Pancreas (tissue), 10 donors: ENCODE data around the gene TEX22. TPM values are rescaled to one million over a fixed set of nuclear protein-coding genes. Genes with fewer than 3 reads are reported as not detected.

Experiments
- ATAC-seq, 4 donors: fragments of 200-7000 bp; cut with Tn5 transposase; one replicate each; pipeline versions ENCODE4 v1.8.0 to v1.9.1; 2020; ENCODE audit warnings: mild to moderate bottlenecking in 4 of 4, moderate library complexity in 4 of 4
- DNase-seq, 6 donors: peaks; one replicate each; pipeline ENCODE4 v3.0.0-alpha.2; 2020
- FAIRE-seq: peaks from 2 replicates; lab custom pipeline; 2012; peaks lifted over from hg19 to GRCh38; lab: Jason Lieb, UNC
- H3K27ac ChIP-seq, 4 donors: fragments of 200-600 bp; sonication (generic); 1 replicate in 3 of 4; 2 replicates in 1 of 4; pipeline versions ENCODE4 v1.5.0 to v1.8.0; 2020
- H3K27me3 ChIP-seq, 4 donors: fragments of 200-600 bp; one replicate each; pipeline ENCODE4 v1.8.0; 2021
- H3K36me3 ChIP-seq, 3 donors: fragments of 200-600 bp; sonication (generic) in 1 of 3; one replicate each; pipeline versions ENCODE4 v1.5.0 to v1.8.0; 2020 to 2021
- H3K4me1 ChIP-seq, 3 donors: fragments of 200-600 bp; one replicate each; pipeline ENCODE4 v1.8.0; 2021
- H3K4me3 ChIP-seq, 4 donors: fragments of 200-600 bp; sonication (generic) in 2 of 4; one replicate each; pipeline versions ENCODE4 v1.5.0 to v1.8.0; 2020 to 2021
- H3K9me3 ChIP-seq, 4 donors: fragments of 200-600 bp; one replicate each; pipeline ENCODE4 v1.8.0; 2021
- CTCF ChIP-seq, 4 donors: fragments of 200-600 bp; sonication (generic) in 3 of 4; IDR thresholded peaks; one replicate each; pipeline versions ENCODE4 v1.5.0 to v1.8.0; 2021; ENCODE audit warnings: antibody characterized with exemption in 4 of 4
- WGBS, 2 donors: extraction: QIAGEN DNeasy Blood & Tissue Kit; methylation state at CpG; one replicate each; pipeline ENCODE4 v1.1.7; 2013; 5-methylcytosine and 5-hydroxymethylcytosine counted together
- intact Hi-C, 3 donors: fragments of 100-400 bp; cut with DNase I; formaldehyde crosslinking; loops; one replicate each; pipeline versions ENCODE4 v1.11.1 to v1.14.2; 2022
- polyA plus RNA-seq, 2 donors: library from polyadenylated mRNA; stranded (reverse); fragments of 200-250 nt; gene quantifications; one replicate each; pipeline ENCODE4 v1.2.3, GENCODE V29; 2013
- total RNA-seq, 6 donors: library from RNA; stranded (reverse); fragmentation: NEBNext Ultra II Directional in 4 of 6; extraction: Animal tissue kit (Norgen Biotek cat#: 25700) in 4 of 6; gene quantifications; one replicate each; pipeline versions ENCODE4 v1.2.1 to v1.2.4, GENCODE V29; 2021 to 2023
- donor health status: healthy with polysubstance abuse.
- donor health status: DM: no; HTN: no; CAD: no; lungs with moderate emphysema.
- donor health status: DM: no; HTN: no; CAD: no.
- donor health status: control.
- donor health status: control.
- donor health status: Bipolar disorder and iron deficiency.
- donor health status: DM: yes; HTN: yes; CAD: no.
- donor health status: DM: no; HTN: no; CAD: no.
- donor health status: DM: no; HTN: no; CAD: no.
- donor health status: DM: yes; HTN: yes; CAD: no.

The TEX22 gene
- total and polyA plus RNA-seq, 8 donors, result 0.14 to 2.4 (median 1.1) TPM

GRCh38 chr14:105445901-105446845, 47.8 kb downstream of the TEX22 start:
- DNase-seq, result peak in 2 of 6 donors; percentile 21 to 64
- TF ChIP-seq CTCF (IDR thresholded peaks at IDR 0.05), result no peak

GRCh38 chr14:105446971-105447370, 48.6 kb downstream of the TEX22 start:
- ATAC-seq (no peak), FAIRE-seq (no peak), DNase-seq (peak in 2 of 6 donors; percentile 22 to 70)
- Histone ChIP-seq H3K4me3 (no peak overlapping the region), H3K27me3 (no peaks in the 10 kb centered on the region), H3K27ac (no peak overlapping the region), H3K36me3 (peaks cover 0 to 14% (median 5%) of the 10 kb centered on the region in 3 donors), H3K9me3 (no peaks in the 10 kb centered on the region), H3K4me1 (no peaks in the 10 kb centered on the region)
- WGBS, 2 donors, result 82 to 87% methylated on average over 13 to 14 of the region's 14 CpGs
- TF ChIP-seq CTCF (IDR thresholded peaks at IDR 0.05), result no peak
- intact Hi-C loops, result no loop called here

More at GRCh38 chr14:105445901-105446845, 47.8 kb downstream of the TEX22 start:
- Histone ChIP-seq H3K27ac (no peak overlapping the region), H3K4me3 (no peak overlapping the region), H3K4me1 (no peaks in the 10 kb centered on the region), H3K36me3 (peaks cover 0 to 14% (median 5%) of the 10 kb centered on the region in 3 donors), H3K9me3 (no peaks in the 10 kb centered on the region), H3K27me3 (no peaks in the 10 kb centered on the region)
- intact Hi-C loops, result no loop called here
- WGBS, 2 donors, result 91 to 93% methylated on average over 26 of the region's 26 CpGs
- ATAC-seq, result no peak
- no peak for FAIRE-seq

GRCh38 chr14:105447651-105448640, 49.6 kb downstream of the TEX22 start:
- Histone ChIP-seq H3K9me3 (no peaks in the 10 kb centered on the region), H3K4me3 (no peak overlapping the region), H3K27me3 (no peaks in the 10 kb centered on the region), H3K36me3 (peaks cover 0 to 14% (median 5%) of the 10 kb centered on the region in 3 donors), H3K4me1 (no peaks in the 10 kb centered on the region), H3K27ac (no peak overlapping the region)
- no peak for TF ChIP-seq CTCF (IDR thresholded peaks at IDR 0.05)
- peak in 3 of 4 donors; percentile 2 to 3 (median 3) for ATAC-seq
- WGBS, 2 donors, result 86 to 87% methylated on average over 30 to 31 of the region's 31 CpGs
- FAIRE-seq, result no peak
- intact Hi-C loops, result no loop called here
- peak in 2 of 6 donors; percentile 42 to 59 for DNase-seq

- DNase-seq (peak in 5 of 6 donors; percentile 55 to 92 (median 82)), FAIRE-seq (no peak), ATAC-seq (peak; percentile 88 to 97 (median 92))
- no peaks in the 10 kb centered on the region for H3K9me3 ChIP-seq
- peak; percentile 86 to 95 (median 94) for TF ChIP-seq CTCF (IDR thresholded peaks at IDR 0.05)
- intact Hi-C loops, result no loop called here
- no peak overlapping the region for H3K27ac ChIP-seq
- no peaks in the 10 kb centered on the region for H3K27me3 ChIP-seq
- no peak overlapping the region for H3K4me3 ChIP-seq
- H3K36me3 ChIP-seq, result peaks cover 0 to 10% (median 5%) of the 10 kb centered on the region in 3 donors
- 31 to 34% methylated on average over 16 of the region's 16 CpGs for WGBS, 2 donors
- no peaks in the 10 kb centered on the region for H3K4me1 ChIP-seq
These were observed 50.4 kb downstream of the TEX22 start for GRCh38 chr14:105448706-105449111.
